Measurements from ENCODE around the gene NHERF2. TPM values are rescaled to one million over a fixed set of nuclear protein-coding genes. Genes with fewer than 3 reads are reported as not detected.

The NHERF2 gene
- total and polyA plus RNA-seq, 9 of the 15 experiments (the other 6 are each of a cell fraction or from before 2014, with no cell fraction given), result 0.15 to 42.0 (median 12.5) TPM

DNA sequence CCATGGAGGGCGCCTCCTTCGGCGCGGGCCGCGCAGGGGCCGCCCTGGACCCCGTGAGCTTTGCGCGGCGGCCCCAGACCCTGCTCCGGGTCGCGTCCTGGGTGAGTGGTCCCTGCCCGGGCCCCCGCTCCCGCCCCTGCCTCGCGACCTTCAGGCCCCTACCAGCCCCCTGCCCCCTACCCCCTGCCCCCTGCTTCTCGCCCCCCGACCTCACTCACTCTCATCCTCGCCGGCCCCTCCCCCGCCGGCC lies 36.7 kb upstream of the NHERF2 start:
- intact Hi-C loops (cut with micrococcal nuclease) (no loop called here), in situ Hi-C loops (cut with MboI) (no loop called here)
- no peak overlapping the region for H2AFZ ChIP-seq (ENCODE audit: low read depth, low read length)
- peaks cover 26% of the 10 kb centered on the region; the same call in 1 of the 3 replicates for H3K36me3 ChIP-seq (ENCODE audit: control insufficient read depth, insufficient read depth, low read length)
- H3K9me3 ChIP-seq (replicated peaks; ENCODE audit: control insufficient read depth, insufficient read depth, low read depth, low read length), result no peaks in the 10 kb centered on the region
- CTCF ChIA-PET (ENCODE audit: low intra/inter-chr PET ratio), result no interaction called here
- H3K9ac ChIP-seq (ENCODE audit: insufficient read depth in 1 of 2, low read depth in 2 of 2, low read length in 2 of 2), result peak overlapping the region in 1 of 2 experiments; percentile 87; a peak in 2 of 4 replicates
- WGBS (ENCODE audit: insufficient coverage, low coverage, missing lambda C conversion rate), result no CpG with 5 or more reads among the region's 25 CpGs
- POLR2A ChIA-PET, result no interaction called here
- peak overlapping the region; percentile 38 for H3K4me3 ChIP-seq
- DNase-seq (ENCODE audit: extremely low read depth in 1 of 4, low spot score in 3 of 4), result peak in 1 of 4 experiments; percentile 70
- no peak overlapping the region for H3K27ac ChIP-seq (ENCODE audit: extremely low read depth, low read depth, low read length)
- H3K79me2 ChIP-seq (ENCODE audit: control insufficient read depth, insufficient read depth, low read length), result peaks cover 30% of the 10 kb centered on the region
- FAIRE-seq, result no peak
- TF ChIP-seq KHSRP (IDR thresholded peaks at IDR 0.05) (no peak), NFRKB (IDR thresholded peaks at IDR 0.05; ENCODE audit: low read depth) (no peak), PTRF (tag; IDR thresholded peaks at IDR 0.05) (no peak), RB1 (IDR thresholded peaks at IDR 0.05; ENCODE audit: low read depth) (0 out of 2 replicates have a peak, but pooled peaks have one; percentile 37), SP1 (CRISPR knock-in tag; IDR thresholded peaks at IDR 0.05) (no peak), ZBTB7A (IDR thresholded peaks at IDR 0.05; ENCODE audit: borderline replicate concordance, control insufficient read depth, low read depth, low read length) (no peak; the same call in 1 of the 2 replicates), MBD2 (IDR thresholded peaks at IDR 0.05; ENCODE audit: borderline replicate concordance, low read depth) (no peak), BACH1 (tag; IDR thresholded peaks at IDR 0.05) (no peak), ZNF282 (CRISPR knock-in tag; IDR thresholded peaks at IDR 0.05) (no peak), HIVEP1 (CRISPR knock-in tag; IDR thresholded peaks at IDR 0.05) (no peak), GATAD2B (IDR thresholded peaks at IDR 0.05; ENCODE audit: borderline replicate concordance) (0 out of 2 replicates have a peak, but pooled peaks have one; percentile 35), FOXK2 (conservative IDR thresholded peaks at IDR 0.05 in 1 of 2, IDR thresholded peaks at IDR 0.05 in 1 of 2; ENCODE audit: low read depth in 2 of 2) (no peak), HNRNPK (IDR thresholded peaks at IDR 0.05; ENCODE audit: low read depth, low read length, poor library complexity, severe bottlenecking) (peak; percentile 67), CHCHD3 (CRISPR knock-in tag; IDR thresholded peaks at IDR 0.05) (no peak), ETS1 (conservative IDR thresholded peaks at IDR 0.05; ENCODE audit: control insufficient read depth, low read depth, low read length) (0 out of 2 replicates have a peak, but pooled peaks have one; percentile 8), ZC3H11A (IDR thresholded peaks at IDR 0.05; ENCODE audit: low read depth, low read length) (no peak), FOSL1 (tag; conservative IDR thresholded peaks at IDR 0.05) (0 out of 2 replicates have a peak, but pooled peaks have one; percentile 19)
- peaks cover 34 to 74% of the 10 kb centered on the region in 2 experiments for H3K4me1 ChIP-seq (replicated peaks in 1 of 2; ENCODE audit: control insufficient read depth in 2 of 2, insufficient read depth in 2 of 2, low read length in 2 of 2)
- H4K20me1 ChIP-seq (replicated peaks; ENCODE audit: control insufficient read depth, insufficient read depth, low read length), result no peaks in the 10 kb centered on the region
- no peaks in the 10 kb centered on the region for H3K9me1 ChIP-seq (ENCODE audit: control insufficient read depth, insufficient read depth, low read length)
- no peak for ATAC-seq
- H3K27me3 ChIP-seq (ENCODE audit: control insufficient read depth in 2 of 2, insufficient read depth in 2 of 2, low read length in 2 of 2), result no peaks in the 10 kb centered on the region
- H3K4me2 ChIP-seq (ENCODE audit: insufficient read depth, low read length), result peak overlapping the region; percentile 72; the same call in 1 of the 2 replicates
- no TSS peak for BruUV-seq (replicated peaks)

Measured in K562 (cell line).